ENCODE results near the gene ANO10.
"Not testable (repeated sequence)": the region's sequence is repeated elsewhere in the genome, so short reads cannot be mapped to it uniquely, and the experiment has no call there.

The ANO10 gene

DNA sequence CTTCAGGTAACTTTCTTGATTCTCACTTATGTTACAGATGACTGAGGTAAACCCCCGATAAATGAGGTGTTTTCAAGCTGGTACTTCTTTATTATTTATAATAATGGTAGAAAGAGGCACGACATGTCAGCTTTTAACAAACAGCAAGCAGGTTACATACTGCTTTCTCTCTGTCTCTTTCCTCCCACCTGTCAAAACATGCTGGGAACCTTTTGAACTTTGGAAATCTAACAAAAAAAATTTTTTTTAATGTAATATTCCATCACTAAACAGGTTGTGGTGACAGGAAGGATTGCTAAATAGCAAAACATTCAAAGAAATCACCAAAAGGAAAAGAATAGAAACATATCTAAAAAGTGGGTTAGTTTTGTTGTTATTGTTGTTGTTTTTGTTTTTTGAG lies 48.2 kb downstream of the ANO10 start:
- no peak for DNase-seq

DNA sequence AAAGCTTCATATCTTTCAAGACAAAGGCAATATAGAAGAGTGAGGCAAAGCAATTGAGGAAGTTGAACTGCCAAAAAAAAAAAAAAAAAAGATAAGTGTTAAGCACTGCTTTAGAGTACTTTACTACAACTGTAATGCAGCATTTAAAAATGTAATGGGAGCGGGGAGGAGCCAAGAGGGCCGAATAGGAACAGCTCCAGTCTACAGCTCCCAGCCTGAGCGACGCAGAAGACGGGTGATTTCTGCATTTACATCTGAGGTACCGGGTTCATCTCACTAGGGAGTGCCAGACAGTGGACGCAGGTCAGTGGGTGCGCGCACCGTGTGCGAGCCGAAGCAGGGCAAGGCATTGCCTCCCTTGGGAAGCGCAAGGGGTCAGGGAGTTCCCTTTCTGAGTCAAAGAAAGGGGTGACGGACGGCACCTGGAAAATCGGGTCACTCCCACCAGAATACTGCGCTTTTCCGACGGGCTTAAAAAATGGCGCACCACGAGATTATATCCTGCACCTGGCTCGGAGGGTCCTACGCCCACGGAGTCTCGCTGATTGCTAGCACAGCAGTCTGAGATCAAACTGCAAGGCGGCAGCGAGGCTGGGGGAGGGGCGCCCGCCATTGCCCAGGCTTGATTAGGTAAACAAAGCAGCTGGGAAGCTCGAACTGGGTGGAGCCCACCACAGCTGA lies 56.0 kb downstream of the ANO10 start:
- DNase-seq, result not testable (repeated sequence)

DNA sequence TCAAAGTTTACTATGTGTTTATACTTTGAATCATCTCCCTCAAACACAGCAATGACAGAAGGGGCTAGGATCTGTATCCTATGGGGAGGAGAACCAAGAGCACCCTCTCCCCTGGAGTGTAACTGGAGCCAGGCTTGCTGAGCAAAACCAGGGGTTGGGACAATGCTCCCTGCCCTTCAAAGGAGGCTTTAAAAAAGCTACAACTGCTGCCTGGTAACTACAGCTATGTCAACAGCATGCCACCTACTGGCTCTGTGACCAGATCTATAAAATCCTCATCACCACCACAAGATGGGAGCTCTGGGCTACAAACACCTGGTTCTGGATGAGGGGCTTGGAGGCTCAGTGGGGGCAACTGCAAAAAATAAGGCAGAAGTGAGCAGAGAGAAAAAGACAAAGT lies 61.9 kb downstream of the ANO10 start:
- no peak for DNase-seq

DNA sequence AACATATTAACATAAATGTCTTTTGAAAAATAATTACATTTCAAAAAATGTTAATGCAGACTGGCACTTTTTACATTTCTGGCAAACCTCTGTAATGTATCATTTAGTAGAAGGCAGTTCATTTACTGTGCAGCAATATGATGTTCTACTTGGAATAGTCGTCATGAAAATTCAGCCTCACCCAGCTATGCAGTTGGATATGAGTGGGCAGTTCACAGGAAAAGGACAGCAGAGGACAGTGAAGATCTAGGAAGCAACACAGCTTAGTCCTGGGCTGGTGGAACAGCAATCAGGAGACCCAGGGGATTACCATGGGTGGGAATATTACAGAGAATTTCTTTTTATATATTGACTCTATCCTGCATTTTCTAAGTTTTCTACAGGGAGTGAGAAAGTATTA lies 63.6 kb downstream of the ANO10 start:
- DNase-seq, result no peak

DNA sequence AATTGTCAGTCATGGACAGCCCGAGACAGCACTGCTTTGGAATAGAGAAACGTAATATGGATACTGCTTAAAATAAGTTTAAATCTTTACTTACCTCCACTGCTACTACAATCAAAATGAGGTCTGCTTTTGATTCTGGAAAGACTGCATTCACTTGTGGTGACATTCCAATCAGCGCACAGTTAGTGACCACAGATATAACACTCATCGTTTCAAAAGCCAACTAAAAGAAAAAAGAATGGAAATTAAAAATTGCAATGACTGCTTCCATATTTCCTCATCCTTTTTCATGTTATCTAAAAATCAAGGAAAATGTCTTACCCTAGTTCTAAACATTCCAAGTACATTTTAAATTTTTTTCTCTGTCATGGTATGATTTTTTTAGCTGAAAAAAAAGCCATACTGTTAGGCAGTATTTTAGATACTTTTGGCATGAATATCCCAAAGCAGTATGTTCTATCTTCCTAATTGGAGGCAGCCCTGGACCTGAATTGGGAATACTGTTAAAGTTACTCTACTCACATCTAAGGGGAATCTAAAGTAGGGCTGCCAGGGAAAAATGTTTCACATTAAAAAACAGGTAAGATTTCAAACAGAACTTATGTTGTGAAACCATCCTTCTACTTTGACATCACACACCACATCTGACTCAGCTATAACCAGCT lies 72.1 kb downstream of the ANO10 start:
- no peak for DNase-seq

DNA sequence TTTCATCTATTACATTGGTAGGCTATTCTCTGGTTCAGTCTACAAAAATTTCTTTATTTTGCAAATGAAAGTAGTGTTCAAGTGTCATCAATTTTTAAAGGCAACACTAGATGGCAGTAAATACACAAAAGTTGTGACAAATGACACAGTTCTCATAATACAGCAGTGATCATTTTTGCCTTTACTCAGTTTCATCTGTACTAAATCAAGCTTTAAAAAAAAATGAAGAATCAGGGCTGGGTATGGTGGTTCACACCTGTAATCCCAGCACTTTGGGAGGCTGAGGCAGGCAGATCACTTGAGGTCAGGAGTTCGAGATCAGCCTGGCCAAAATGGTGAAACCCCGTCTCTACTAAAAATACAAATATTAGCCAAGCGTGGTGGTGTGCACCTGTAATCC lies 77.5 kb downstream of the ANO10 start:
- peak; percentile 67 for DNase-seq

DNA sequence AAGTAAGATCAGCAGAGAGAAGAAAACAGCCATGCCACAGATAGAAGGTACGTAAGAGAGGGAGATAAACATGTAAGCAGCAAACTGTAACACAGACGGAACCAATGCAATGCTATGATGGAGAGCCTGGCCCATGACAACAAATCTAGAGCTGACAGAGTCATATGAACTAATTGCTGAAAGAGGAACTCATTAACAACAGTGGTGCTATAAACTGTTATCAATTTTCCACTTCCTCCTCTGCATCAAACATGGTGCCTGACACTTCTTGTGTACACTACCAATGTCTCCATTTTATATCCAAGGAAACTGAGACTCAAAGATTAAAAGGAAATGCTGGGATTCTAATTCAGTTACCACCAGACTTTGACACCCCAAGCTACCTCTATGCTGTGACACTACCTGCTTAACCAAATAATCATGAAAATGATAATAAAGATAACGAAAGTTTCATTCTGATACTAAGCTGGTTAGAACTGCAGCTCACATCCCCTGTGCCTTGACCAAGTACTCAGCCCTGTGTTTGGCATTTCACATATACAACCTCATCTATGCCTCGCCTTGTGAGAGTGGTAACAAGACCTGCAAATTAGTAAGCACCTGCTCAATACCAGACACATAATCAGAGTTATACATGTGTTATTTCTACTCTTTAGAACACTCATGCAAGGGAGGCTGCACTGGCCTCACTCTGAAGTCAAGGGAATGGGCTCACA lies 79.3 kb downstream of the ANO10 start:
- DNase-seq, result peak; percentile 44

DNA sequence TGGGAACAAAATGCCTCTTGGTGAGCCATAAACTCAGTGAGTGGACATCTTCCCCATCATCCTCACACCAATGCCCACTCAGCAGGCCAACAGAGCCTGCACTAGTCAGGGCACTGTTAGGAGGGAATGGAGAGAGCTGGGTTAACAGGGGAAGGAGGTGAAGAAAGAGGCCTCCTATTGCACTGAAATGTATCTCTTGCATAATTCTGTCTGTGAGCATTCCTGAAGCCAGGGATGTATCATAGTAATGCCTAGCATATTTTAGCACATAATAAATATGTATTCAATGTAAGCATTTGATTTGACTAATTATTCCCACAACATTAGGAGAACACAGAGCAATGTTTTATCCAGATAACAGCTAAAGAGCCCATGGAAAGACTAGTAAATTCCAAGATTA lies 81.2 kb downstream of the ANO10 start:
- no peak for DNase-seq

DNA sequence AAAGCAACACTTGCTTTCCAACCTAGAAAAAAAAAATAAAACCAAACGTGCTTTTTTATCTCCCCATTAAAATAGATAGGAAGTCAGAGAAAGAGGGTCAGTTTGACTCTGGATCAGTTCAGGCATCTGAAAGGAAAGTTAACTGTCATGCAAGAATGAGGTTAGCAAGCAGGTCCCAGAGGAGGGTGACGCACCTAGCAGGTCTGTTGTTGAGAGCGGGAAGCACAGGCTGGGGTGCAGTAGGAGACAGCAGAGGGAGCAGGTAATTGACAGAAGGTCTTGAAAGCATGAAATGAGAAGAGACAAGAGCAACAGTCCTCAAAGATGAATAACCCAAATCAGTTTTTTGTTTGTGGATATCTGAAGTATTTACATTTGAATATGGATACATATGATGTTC lies 82.5 kb downstream of the ANO10 start:
- DNase-seq, result no peak

DNA sequence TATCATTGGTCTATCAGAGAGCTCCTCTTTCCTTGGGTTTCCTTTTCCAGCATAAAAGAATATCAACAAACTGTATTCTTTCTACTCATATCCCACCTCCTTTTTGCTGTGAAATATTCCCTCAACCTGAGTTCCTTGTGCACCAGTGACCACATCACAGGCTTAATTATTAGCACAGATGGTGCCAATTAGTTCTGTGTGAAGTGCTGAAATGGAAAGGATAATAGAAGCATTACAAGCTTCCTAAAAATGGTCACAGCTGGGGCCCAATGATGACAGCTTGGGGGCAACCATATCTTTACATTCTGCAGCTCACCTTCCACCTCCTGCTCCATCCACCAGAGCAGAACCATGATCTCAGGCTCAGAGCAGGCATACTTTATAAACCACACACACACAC lies 84.6 kb downstream of the ANO10 start:
- DNase-seq, result no peak

DNA sequence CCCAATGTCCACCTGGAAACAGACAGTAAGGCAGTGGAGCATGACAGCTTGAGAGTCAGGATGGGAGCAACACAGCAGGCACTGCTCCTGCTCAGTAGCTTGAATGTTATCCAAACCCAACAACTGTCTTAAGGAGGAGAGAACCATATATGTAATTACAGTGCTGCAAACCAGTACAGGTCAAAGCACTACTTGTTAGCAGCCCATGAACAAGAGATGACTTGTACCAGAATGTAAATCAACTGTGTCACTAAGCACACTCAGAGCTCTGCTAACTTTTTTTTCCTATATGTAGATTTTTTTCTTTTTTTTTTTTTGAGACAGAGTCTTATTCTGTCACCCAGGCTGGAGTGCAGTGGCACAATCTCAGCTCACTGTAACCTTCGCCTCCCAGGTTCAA lies 87.1 kb downstream of the ANO10 start:
- no peak for DNase-seq

DNA sequence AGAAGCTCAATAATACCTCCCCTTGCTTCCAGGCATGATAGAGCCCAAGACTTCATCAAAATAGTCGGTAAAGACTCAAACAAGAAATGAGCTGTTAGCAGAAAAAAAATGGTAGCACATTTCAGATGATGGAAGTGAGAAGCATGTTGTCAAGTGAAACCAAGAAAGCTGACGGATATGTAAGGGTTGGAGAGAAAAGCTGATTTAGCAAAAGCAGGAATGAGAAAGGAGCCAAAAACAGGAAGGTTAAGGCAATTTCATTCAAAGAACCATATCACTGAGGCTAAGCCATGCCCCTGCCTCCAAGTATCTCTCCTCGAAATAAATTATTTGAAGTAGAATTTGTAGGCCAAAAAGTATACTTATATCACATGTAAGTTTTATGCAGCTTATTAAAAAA lies 88.8 kb downstream of the ANO10 start:
- no peak for DNase-seq

DNA sequence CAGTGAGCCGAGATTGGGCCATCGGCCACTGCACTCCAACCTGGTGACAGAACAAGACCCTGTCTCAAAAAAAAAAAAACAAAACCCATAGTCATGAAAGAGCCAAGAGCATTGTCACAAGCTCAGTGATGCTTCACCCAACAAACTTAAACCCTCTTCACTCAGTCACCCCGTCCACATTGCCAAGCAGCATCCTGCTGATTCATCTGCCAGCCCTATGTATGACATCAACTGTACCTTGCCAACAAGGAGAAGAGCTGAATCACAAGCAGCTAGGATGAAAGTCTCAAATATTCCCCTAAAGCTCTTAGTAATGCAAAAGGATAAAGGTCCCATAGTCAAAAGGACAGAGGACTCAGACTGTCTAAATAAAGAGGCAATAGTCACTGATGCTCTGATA lies 90.0 kb downstream of the ANO10 start:
- DNase-seq, result peak; percentile 53

DNA sequence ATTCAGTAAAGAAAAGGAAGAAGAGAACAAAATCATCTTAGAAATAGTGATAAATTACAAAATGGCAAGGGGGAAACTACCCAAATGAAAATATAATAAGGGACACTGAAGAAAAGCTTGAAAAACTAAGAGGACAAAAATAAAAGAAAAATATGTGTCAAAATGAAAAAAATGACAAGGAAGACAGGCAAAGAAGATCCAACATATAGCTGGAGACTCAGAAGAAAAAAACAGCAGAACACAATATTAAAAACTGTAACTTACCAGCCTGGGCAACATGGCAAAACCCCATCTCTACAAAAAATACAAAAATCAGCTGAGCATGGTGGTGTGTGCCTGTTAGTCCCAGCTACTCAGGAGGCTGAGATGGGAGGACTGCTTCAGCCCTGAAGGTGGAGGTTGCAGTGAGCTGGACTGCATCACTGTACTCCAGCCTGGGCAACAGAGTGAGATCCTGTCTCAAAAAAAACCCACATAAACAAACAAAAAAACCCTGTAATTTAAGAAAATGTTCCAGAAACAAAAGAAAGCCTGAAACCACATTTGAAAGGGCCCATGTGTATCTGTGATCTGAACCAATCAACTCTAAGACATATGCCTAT lies 93.2 kb downstream of the ANO10 start:
- DNase-seq, result no peak

DNA sequence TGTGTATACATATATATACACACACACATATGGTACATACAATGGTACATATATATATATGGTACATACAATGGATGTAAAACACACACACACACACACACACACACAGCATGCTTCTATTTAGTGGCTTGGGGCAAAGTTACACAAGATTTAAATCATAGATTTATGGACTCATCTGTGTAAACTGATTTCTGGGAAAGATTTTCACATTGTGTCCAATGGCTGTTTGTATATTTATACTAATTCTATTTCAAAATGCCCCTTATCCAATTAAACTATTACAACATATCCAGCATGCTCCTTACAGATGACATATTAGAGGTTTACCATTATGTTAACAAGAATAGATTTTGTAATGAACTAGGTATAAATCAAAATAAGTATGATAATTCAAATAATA lies 94.9 kb downstream of the ANO10 start:
- DNase-seq, result no peak

DNA sequence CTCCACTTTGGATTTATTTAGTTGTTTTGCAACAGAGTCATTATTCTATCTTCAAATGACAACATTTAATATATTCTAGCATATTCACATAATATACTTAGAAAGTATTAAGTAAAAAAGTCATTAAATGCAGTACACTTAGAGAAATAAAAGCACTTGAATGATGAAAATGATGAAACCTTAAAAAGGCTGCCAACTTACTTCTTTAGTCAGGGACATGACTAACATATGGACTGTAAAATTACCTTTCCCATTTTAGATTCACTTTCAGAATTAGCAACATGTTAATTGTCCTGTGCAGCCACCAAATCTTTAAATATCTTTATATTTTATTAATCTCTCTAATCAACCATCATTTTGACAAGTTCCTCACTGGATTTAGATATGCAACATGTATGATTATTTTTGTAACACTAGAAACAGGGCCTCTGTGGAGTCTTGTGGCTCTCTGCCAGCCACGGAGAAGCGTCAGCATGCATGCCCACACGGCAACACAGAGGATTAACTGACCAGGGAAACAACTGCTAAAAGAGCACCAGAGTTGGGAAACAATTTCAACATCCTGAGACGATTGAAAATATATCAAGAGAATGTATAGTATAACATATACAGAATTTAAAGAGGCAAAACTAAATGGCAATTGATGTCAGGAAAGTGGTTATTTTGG lies 95.7 kb downstream of the ANO10 start:
- no peak for DNase-seq

DNA sequence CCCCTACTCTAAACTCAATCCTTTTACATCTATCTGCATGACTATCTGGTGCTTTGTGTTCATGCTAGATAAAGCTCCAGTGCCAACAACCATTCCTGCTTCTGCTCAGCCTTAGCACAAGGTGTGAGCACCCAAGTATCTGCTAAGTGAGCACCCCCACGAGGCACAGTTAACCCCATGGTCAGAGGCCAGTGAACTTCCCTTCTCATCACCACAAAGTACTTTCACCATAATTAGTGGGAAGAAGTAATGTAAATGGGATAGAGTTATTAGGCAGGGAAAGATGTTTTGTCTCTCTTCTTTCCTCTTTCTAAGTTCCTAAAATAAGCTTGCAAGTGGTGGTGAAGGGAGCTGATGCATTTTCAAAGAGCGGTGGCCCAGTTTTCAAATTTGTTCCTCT lies 96.4 kb downstream of the ANO10 start:
- DNase-seq, result no peak

DNA sequence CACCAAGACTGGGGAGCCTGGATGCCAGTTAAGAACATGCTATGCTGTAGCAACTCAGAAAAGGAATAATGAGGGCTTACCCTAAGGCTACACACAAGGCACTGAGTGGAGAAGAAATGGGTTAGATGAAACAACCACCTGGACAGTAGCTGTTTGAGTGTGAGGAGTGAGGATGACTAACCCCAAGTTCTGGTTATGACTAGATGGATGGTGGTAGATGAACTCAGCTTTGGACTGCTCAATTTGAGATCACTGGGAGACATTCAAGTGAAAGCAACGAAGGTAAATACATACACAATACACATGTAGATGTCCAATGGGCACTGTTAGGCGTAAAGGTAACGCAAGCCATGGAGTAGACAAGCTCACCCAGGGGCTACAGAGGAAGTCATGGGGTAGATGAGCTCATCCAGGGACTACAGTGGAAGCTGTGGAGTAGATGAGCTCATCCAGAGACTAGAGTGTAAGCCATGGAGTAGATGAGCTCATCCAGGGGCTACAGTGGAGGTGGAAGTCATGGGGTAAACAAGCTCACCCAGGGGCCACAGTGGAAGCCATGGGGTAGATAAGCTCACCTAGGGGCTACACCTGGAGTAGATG lies 98.3 kb downstream of the ANO10 start:
- peak; percentile 94 for DNase-seq

DNA sequence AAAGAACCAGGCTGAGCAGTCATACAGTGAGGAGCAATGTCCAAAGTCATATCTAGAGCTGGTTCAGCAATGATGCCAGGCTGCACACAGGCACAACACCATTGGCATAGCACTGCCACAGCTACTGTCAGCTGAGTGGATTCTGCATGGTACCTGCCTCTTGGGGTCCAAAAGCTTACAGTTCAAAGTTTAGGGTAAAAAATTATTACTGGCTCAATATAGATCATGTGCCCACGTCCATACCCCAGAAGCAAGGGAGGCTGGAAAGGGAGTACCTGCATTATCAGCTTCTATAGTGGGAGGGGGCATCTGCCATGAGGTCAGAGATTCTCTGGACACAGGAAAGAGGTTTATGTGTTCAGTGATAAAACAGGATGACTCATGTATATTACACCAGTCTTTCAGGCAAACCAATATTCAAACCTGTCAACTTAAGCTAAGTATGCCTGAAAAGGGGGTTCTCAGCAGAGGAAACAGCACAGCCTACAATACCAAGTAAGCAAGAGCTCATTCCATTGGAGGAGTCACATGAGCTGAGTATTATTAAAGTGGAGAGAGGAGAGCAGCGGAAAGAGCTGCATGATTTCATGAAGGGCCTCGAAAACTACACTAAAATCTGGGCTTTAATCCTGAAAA lies 99.0 kb downstream of the ANO10 start:
- DNase-seq, result peak; percentile 63

DNA sequence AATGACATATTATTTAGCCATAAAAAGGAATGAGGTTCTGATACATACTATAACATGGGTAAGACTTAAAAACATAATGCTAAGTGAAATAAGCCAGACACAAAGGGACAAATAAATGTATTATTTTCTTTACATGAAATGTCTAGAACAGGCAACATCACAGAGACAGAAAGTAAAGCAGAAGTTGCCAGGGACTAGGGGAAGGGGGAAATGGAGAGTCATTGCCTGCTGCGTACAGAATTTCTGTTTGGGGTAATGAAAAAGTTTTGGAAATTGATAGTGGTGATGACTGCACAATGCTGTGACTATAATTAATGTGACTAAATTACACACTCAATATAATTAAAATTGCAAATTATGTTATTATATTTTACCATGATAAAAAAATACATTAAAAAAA lies 99.9 kb downstream of the ANO10 start:
- DNase-seq, result no peak

DNA sequence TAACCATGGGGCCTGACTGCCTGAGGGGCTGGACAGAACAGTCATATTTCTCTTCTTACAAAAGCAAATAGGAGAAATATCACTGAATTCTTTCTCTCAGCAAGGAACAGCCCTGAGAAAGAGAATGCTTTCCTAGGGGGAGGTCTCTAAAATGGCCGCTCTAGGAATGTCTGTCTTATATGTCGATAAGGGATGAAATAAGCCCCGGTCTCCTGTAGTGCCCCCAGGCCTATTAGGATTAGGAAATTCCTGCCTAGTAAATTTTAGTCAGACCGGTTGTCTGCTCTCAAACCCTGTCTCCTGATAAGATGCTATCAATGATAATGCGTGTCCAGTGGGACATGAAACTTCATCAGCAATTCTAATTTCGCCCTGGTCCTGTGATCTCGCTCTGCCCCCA lies 103.3 kb downstream of the ANO10 start:
- not testable (repeated sequence) for DNase-seq

DNA sequence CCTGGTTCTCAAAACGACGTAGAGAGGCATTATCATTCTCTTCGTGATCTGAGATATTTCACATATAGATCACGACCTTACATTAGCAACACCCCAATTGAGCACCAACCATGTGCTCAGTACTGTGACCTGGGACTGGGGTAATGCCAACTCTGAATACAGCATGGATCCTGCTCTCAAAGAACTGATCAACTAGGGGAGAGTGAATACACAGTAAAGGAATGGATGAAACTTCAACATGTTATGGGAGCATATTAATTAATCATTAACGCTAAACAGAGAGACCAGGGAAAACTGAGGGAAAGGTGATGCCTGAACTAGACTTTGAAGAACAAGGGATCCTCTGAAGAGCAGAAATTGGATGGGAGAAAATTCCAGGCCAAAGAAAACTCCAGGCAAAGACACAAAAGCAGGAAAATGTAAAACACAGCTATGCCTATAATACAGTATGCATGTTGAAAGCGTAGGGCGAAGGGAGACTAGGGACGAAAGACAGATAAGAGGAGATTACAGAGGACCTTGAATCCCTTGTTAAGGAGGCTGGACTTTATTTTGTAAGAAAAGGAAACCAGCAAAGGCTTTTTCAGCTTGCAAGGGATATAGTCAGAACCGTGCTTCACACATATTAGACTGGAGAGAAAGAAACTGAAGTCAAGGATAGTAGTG lies 105.7 kb downstream of the ANO10 start:
- DNase-seq, result no peak

Measured in activated CD4-positive, alpha-beta T cell treated with anti-CD3 and anti-CD28 coated beads, Interleukin-10, Interleukin-2, amounts not matched to agents 100 ng/mL and 50 ng/mL, durations not matched to agents 16 hours and 8 hours (primary cell).